DND-41 (cell line): ENCODE measurements around the gene GRK1.

ENCODE experiments used
- CTCF ChIP-seq: IDR thresholded peaks from 2 replicates; pipeline ENCODE4 v1.5.1; 2012; ENCODE audit warnings: borderline replicate concordance, low read length, moderate library complexity, mild to moderate bottlenecking; ENCODE audit not compliant: poor library complexity, severe bottlenecking; ENCODE audit errors: extremely low read depth
- EZH2 ChIP-seq: IDR thresholded peaks from 3 replicates; pipeline ENCODE4 v1.6.1; 2012; ENCODE audit warnings: borderline replicate concordance, low read depth, mild to moderate bottlenecking, moderate library complexity, low read length, inconsistent platforms; ENCODE audit not compliant: severe bottlenecking

GRCh38 chr13:113653264-113654174 lies 13.5 kb upstream of the GRK1 start:
- TF ChIP-seq CTCF: no peak
- no peak for TF ChIP-seq EZH2
